Erythroblast (primary cell): ENCODE data around the gene CENPL.

Experiments
- GATA1 ChIP-seq: IDR thresholded peaks from 2 replicates; pipeline ENCODE4 v1.6.1; 2011; ENCODE audit warnings: low read depth, mild to moderate bottlenecking, control low read depth, low read length, moderate library complexity
- POLR2A ChIP-seq: IDR thresholded peaks from 2 replicates; pipeline ENCODE4 v1.6.1; 2011; ENCODE audit warnings: mild to moderate bottlenecking, low read length

- no peak for TF ChIP-seq POLR2A
- no peak for TF ChIP-seq GATA1
Measured at GRCh38 chr1:173857363-173857917, 32.8 kb upstream of the CENPL start.
